WERI-Rb-1 (cell line): ENCODE results near the gene ARL15.
A peak's percentile ranks its signal among the peaks of the same experiment; 100 is the strongest.

Experiments used
- DNase-seq: peaks from one replicate; pipeline ENCODE4 v3.0.0-alpha.2; 2020
- H3K27ac ChIP-seq: fragments of 250-450 bp; sonication (Bioruptor Pico); 2 replicates; pipeline ENCODE4 v1.5.1; 2020; ENCODE audit warnings: mild to moderate bottlenecking, moderate library complexity
- H3K27me3 ChIP-seq: fragments of 250-450 bp; sonication (Bioruptor Pico); 2 replicates; pipeline ENCODE4 v1.5.1; 2021; ENCODE audit warnings: mild to moderate bottlenecking, low read depth, moderate library complexity; ENCODE audit not compliant: insufficient read depth, severe bottlenecking
- H3K36me3 ChIP-seq: fragments of 250-450 bp; sonication (Bioruptor Pico); 2 replicates; pipeline ENCODE4 v1.5.1; 2020; ENCODE audit warnings: mild to moderate bottlenecking, moderate library complexity
- H3K4me3 ChIP-seq: 2 replicates; pipeline ENCODE4 v1.5.1; 2011; ENCODE audit warnings: low read depth, mild to moderate bottlenecking, control low read depth, low read length
- H3K9me3 ChIP-seq: fragments of 250-450 bp; sonication (Bioruptor Pico); 2 replicates; pipeline ENCODE4 v1.5.1; 2021; ENCODE audit warnings: mild to moderate bottlenecking, moderate library complexity; ENCODE audit not compliant: severe bottlenecking
- TF ChIP-seq, protein P1 (sequence below): IDR thresholded peaks from 2 replicates; pipeline ENCODE4 v1.5.1; 2011; ENCODE audit warnings: low read depth, mild to moderate bottlenecking, control low read depth, inconsistent platforms, low read length

The ARL15 gene

DNA sequence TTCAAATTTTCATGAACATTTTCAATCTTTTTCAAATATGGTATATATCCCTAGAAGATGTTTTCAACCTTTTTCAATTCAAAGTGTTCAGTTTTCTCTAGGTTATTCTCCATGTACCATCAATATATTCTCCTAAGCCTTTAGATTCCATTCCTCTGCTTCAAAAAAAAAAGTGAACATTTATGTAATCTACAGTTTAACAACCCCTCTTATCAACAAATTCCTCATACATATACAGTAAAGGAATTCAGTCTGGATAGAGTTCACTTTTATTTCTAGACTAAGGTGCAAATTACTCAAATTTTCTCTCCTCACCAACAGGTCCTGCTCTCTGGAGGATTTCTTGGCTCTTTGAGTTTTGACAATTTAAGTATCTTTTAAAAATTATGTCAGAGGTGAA, 150.0 kb downstream of the ARL15 start:
- Histone ChIP-seq H3K27ac (no peak overlapping the region), H3K4me3 (no peak overlapping the region), H3K9me3 (no peaks in the 10 kb centered on the region), H3K36me3 (no peaks in the 10 kb centered on the region), H3K27me3 (no peaks in the 10 kb centered on the region)
- TF ChIP-seq, protein P1, sequence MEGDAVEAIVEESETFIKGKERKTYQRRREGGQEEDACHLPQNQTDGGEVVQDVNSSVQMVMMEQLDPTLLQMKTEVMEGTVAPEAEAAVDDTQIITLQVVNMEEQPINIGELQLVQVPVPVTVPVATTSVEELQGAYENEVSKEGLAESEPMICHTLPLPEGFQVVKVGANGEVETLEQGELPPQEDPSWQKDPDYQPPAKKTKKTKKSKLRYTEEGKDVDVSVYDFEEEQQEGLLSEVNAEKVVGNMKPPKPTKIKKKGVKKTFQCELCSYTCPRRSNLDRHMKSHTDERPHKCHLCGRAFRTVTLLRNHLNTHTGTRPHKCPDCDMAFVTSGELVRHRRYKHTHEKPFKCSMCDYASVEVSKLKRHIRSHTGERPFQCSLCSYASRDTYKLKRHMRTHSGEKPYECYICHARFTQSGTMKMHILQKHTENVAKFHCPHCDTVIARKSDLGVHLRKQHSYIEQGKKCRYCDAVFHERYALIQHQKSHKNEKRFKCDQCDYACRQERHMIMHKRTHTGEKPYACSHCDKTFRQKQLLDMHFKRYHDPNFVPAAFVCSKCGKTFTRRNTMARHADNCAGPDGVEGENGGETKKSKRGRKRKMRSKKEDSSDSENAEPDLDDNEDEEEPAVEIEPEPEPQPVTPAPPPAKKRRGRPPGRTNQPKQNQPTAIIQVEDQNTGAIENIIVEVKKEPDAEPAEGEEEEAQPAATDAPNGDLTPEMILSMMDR = no peak
- no peak for DNase-seq

DNA sequence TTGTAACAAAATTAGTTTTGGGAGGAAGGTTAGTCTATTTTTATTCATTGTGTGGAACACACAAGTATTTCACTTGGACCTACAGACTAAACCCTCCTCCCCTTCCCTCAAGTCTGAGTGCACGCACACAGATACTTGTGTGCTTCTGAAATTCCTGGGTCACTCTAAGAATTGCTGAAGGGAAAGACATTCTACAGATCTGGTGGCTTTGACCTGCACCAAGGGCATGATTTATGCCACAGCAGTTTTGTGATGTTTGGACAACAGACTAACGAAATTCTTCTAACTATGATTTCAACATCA, 150.5 kb downstream of the ARL15 start:
- TF ChIP-seq, protein P1 = no peak
- no peak overlapping the region for H3K27ac ChIP-seq
- no peaks in the 10 kb centered on the region for H3K27me3 ChIP-seq
- no peak overlapping the region for H3K4me3 ChIP-seq
- no peak for DNase-seq
- H3K36me3 ChIP-seq = no peaks in the 10 kb centered on the region
- no peaks in the 10 kb centered on the region for H3K9me3 ChIP-seq

DNA sequence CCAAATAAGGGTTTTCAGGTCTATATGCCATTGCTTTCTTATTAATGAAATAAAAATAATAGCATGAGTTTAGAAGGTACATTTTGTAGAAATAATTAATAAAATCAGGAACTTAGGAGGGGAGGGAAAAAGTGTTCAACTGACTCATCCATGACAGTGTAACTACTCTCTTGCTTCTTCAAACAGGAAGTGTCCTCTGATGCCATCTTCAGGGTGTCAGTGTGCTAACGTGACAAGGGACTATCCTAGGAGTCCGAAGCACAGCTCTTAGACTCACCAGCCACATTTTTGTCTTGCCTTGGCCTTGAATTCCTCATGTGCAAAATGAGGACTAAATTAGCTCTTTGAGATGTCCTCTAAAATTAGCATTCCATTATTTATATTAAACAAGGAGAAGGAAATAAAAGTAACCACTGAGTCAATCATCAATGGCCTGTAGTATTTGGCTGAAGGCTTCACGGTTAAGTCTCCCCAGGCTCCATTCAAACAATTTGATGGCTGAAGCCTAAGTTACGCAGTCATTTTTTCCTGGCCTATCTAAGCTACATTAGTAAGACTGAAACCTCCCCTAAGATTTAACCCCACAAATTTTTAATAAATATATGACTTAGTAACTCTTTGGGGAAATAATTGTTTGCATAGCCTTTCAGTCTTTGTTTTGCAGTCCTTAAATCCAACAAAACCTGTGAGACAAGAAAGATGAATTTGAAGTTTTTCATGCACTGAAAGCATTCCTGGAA, 151.1 kb downstream of the ARL15 start:
- TF ChIP-seq, protein P1 = peak; percentile 32; the same call in 1 of the 2 replicates
- Histone ChIP-seq H3K27me3 (no peaks in the 10 kb centered on the region), H3K4me3 (no peak overlapping the region), H3K27ac (no peak overlapping the region), H3K36me3 (no peaks in the 10 kb centered on the region), H3K9me3 (no peaks in the 10 kb centered on the region)
- DNase-seq = no peak

DNA sequence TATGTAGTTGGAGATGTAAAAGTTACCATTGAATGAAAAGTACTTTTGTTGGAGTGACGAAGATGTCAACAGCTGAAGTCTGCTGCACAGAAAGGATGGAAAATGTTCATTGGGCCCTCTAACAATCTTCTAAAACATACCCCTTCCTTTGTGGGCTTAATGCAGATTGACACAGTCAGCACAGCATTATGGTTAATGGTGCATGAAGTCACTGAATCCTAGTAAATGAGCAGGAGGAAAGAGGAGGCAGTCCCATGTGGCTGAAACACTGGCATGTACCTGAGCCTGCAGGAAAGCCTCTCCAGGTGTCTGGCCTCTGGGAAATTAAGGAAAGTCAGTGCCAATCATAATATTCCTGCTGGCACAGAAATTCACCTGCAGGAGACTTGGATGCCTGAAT, 153.8 kb downstream of the ARL15 start:
- H3K27me3 ChIP-seq = no peaks in the 10 kb centered on the region
- H3K27ac ChIP-seq = no peak overlapping the region
- H3K4me3 ChIP-seq = no peak overlapping the region
- no peaks in the 10 kb centered on the region for H3K36me3 ChIP-seq
- no peaks in the 10 kb centered on the region for H3K9me3 ChIP-seq
- TF ChIP-seq, protein P1 = no peak
- no peak for DNase-seq

DNA sequence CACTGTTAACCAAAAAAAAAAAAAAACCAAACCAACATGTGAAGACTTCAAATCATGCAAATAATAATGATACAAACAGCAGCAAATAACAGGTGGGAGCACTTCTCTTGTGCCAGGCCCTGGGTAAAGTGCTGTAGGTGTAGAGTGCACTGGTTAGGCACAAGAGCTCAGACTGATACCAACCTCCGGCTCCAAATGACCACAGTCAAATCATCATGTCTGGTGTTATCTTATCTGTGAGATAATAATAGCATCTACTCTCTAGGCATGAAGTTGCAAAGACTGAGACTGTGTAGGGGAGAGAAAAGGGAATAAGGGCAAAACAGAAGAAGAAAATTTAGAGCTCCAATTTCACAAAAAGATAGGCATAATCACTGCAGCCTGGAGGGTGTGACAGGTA, 159.5 kb downstream of the ARL15 start:
- DNase-seq = no peak
- Histone ChIP-seq H3K9me3 (no peaks in the 10 kb centered on the region), H3K27ac (no peak overlapping the region), H3K27me3 (no peaks in the 10 kb centered on the region), H3K4me3 (no peak overlapping the region), H3K36me3 (no peaks in the 10 kb centered on the region)
- TF ChIP-seq, protein P1 = no peak

DNA sequence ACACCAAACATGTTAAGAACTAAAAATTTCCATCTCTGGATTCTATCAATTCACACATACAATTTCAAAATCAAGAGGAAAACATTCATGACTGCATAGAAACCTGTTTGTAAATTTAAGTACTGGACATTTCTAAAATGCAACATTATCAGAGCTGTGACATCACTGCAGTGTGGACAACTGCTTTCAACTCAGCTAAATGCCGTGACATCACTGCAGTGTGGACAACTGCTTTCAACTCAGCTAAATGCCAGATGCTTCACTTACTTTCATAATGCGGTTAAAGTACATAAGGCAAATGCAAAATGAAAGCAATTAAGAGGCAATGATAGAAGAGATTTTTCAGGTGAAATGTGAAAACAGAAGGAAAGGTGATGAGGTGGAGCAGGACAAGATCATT, 161.5 kb downstream of the ARL15 start:
- Histone ChIP-seq H3K36me3 (no peaks in the 10 kb centered on the region), H3K9me3 (no peaks in the 10 kb centered on the region), H3K27ac (no peak overlapping the region), H3K4me3 (no peak overlapping the region), H3K27me3 (no peaks in the 10 kb centered on the region)
- no peak for DNase-seq
- TF ChIP-seq, protein P1 = no peak
